DND-41 (cell line): ENCODE data around the gene LENG9.

Source experiments
- ATAC-seq: fragments of 200-7000 bp; cut with Tn5 transposase; 3 replicates; pipeline ENCODE4 v1.9.1; 2021; ENCODE audit warnings: low read depth; ENCODE audit not compliant: insufficient read depth
- DNase-seq: peaks from one replicate; pipeline ENCODE4 v3.0.0-alpha.2; 2020
- H2AFZ ChIP-seq: 2 replicates; pipeline ENCODE4 v1.6.0; 2012; ENCODE audit warnings: low read depth, low read length
- H3K27ac ChIP-seq: 2 replicates; pipeline ENCODE4 v1.5.1; 2012; ENCODE audit warnings: low read length, inconsistent platforms
- H3K27me3 ChIP-seq: fragments of 200-600 bp; sonication (generic); 2 replicates; pipeline ENCODE4 v1.6.0; 2012; ENCODE audit warnings: low read length, mild to moderate bottlenecking, inconsistent platforms; ENCODE audit not compliant: insufficient read depth, poor library complexity
- H3K36me3 ChIP-seq: 2 replicates; pipeline ENCODE4 v1.5.1; 2012; ENCODE audit warnings: low read length, inconsistent platforms; ENCODE audit not compliant: insufficient read depth
- H3K4me1 ChIP-seq: 2 replicates; pipeline ENCODE4 v1.5.1; 2012; ENCODE audit warnings: mild to moderate bottlenecking, low read length; ENCODE audit not compliant: insufficient read depth
- H3K4me2 ChIP-seq: 2 replicates; pipeline ENCODE4 v1.6.0; 2012; ENCODE audit warnings: mild to moderate bottlenecking, moderate library complexity, low read length, inconsistent platforms; ENCODE audit not compliant: insufficient read depth
- H3K4me3 ChIP-seq, 2 experiments: fragments of 200-600 bp in 1 of 2; shearing (Covaris generic) in 1 of 2; 2 replicates each; pipeline ENCODE4 v1.5.1; 2012 to 2016; ENCODE audit warnings: inconsistent platforms in 2 of 2, low read length in 2 of 2, mild to moderate bottlenecking in 2 of 2, low read depth in 1 of 2, moderate library complexity in 1 of 2
- H3K79me2 ChIP-seq: 2 replicates; pipeline ENCODE4 v1.6.0; 2012; ENCODE audit warnings: low read length, inconsistent platforms; ENCODE audit not compliant: insufficient read depth
- H3K9ac ChIP-seq: 2 replicates; pipeline ENCODE4 v1.6.0; 2012; ENCODE audit warnings: low read depth, mild to moderate bottlenecking, inconsistent platforms, low read length, moderate library complexity
- H3K9me3 ChIP-seq: 2 replicates; pipeline ENCODE4 v1.5.1; 2012; ENCODE audit warnings: low read length, moderate library complexity, mild to moderate bottlenecking, inconsistent platforms; ENCODE audit not compliant: insufficient read depth, severe bottlenecking
- H4K20me1 ChIP-seq: 2 replicates; pipeline ENCODE4 v1.6.0; 2012; ENCODE audit warnings: low read length; ENCODE audit not compliant: insufficient read depth
- EZH2 ChIP-seq: IDR thresholded peaks from 3 replicates; pipeline ENCODE4 v1.6.1; 2012; ENCODE audit warnings: borderline replicate concordance, low read depth, mild to moderate bottlenecking, moderate library complexity, low read length, inconsistent platforms; ENCODE audit not compliant: severe bottlenecking
- TF ChIP-seq, protein P1 (sequence below): IDR thresholded peaks from 2 replicates; pipeline ENCODE4 v1.5.1; 2012; ENCODE audit warnings: borderline replicate concordance, low read length, moderate library complexity, mild to moderate bottlenecking; ENCODE audit not compliant: poor library complexity, severe bottlenecking; ENCODE audit errors: extremely low read depth

The LENG9 gene

DNA sequence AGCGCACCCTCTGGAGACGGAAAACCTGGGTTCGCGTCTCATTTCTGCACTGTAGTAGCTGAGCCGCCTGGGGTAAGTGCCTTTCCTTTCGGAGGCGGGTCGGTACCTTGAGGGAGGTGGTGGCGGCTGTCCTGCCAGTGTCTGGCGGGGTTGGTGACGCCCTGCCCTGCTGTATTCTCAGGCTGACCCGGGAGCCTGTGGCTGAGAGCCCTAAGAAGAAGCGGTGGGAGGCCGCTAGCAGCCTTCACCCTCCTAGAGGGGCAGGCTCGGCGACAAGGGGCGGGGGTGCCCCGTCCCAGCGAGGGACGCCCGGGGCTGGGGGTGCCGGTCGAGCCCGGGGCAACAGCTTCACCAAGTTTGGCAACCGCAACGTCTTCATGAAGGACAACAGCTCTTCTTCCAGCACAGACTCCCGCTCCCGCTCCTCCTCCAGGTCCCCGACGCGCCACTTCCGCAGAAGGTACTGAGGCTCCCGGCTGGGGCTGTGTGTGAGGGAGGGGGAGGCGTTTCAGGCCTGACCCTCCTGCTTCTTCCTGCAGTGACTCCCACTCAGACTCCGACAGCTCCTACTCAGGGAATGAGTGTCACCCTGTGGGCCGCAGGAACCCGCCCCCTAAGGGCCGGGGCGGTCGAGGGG is 7.7 kb downstream of the LENG9 start:
- no peaks in the 10 kb centered on the region for H3K27me3 ChIP-seq
- peaks cover 60% of the 10 kb centered on the region for H3K79me2 ChIP-seq
- ATAC-seq: no peak
- peaks cover 98% of the 10 kb centered on the region for H3K36me3 ChIP-seq
- peaks cover 97% of the 10 kb centered on the region for H4K20me1 ChIP-seq
- H3K27ac ChIP-seq: no peak overlapping the region
- H3K9ac ChIP-seq: no peak overlapping the region
- H3K9me3 ChIP-seq: no peaks in the 10 kb centered on the region
- no peak overlapping the region for H3K4me2 ChIP-seq
- no peak overlapping the region for H3K4me3 ChIP-seq
- DNase-seq: no peak
- TF ChIP-seq EZH2: no peak
- TF ChIP-seq, protein P1, sequence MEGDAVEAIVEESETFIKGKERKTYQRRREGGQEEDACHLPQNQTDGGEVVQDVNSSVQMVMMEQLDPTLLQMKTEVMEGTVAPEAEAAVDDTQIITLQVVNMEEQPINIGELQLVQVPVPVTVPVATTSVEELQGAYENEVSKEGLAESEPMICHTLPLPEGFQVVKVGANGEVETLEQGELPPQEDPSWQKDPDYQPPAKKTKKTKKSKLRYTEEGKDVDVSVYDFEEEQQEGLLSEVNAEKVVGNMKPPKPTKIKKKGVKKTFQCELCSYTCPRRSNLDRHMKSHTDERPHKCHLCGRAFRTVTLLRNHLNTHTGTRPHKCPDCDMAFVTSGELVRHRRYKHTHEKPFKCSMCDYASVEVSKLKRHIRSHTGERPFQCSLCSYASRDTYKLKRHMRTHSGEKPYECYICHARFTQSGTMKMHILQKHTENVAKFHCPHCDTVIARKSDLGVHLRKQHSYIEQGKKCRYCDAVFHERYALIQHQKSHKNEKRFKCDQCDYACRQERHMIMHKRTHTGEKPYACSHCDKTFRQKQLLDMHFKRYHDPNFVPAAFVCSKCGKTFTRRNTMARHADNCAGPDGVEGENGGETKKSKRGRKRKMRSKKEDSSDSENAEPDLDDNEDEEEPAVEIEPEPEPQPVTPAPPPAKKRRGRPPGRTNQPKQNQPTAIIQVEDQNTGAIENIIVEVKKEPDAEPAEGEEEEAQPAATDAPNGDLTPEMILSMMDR: no peak
- H2AFZ ChIP-seq: no peak overlapping the region
- H3K4me1 ChIP-seq: peaks cover 17% of the 10 kb centered on the region

DNA sequence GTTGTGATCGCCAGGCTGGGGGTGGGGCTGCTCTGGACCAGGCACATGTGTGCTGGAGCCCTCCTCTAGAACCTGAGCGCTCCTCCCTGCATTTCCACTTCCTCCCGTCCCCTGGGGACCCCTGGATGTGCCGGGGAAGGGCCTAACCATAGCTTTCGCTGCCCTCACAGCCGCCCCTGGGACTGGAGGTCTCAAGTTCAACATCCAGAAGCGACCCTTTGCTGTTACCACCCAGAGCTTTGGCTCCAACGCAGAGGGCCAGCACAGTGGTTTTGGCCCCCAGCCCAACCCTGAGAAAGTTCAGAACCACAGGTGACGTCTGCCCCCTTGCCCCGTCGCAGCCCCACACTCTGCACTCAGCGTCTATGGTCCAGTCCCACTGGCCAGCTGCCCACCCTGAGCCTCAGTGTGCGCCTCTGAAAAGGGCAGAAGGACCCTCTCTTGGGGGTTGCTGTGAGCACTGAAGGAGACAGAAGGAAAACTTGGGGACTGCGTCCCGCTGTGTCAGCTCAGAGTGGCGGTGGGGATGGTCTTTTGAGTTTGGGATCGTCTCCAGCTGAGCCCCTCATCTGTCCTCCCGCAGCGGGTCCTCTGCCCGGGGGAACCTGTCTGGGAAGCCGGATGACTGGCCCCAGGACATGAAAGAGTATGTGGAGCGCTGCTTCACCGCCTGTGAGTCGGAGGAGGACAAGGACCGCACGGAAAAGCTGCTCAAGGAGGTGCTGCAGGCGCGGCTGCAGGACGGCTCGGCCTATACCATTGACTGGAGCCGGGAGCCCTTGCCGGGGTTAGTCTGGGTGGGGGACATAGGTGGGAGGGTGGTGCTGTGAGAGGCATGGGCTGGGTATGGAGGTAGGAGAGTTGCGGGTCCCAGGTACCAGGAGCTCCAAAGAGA is 8.6 kb downstream of the LENG9 start:
- Histone ChIP-seq H3K36me3 (peaks cover 99% of the 10 kb centered on the region), H3K9me3 (no peaks in the 10 kb centered on the region), H3K4me3 (no peak overlapping the region), H4K20me1 (peaks cover 100% of the 10 kb centered on the region), H3K4me2 (no peak overlapping the region), H3K27me3 (no peaks in the 10 kb centered on the region), H3K4me1 (peaks cover 26% of the 10 kb centered on the region), H2AFZ (no peak overlapping the region), H3K9ac (no peak overlapping the region), H3K79me2 (peaks cover 68% of the 10 kb centered on the region), H3K27ac (no peak overlapping the region)
- TF ChIP-seq, protein P1: no peak
- no peak for TF ChIP-seq EZH2
- DNase-seq: no peak
- no peak for ATAC-seq

DNA sequence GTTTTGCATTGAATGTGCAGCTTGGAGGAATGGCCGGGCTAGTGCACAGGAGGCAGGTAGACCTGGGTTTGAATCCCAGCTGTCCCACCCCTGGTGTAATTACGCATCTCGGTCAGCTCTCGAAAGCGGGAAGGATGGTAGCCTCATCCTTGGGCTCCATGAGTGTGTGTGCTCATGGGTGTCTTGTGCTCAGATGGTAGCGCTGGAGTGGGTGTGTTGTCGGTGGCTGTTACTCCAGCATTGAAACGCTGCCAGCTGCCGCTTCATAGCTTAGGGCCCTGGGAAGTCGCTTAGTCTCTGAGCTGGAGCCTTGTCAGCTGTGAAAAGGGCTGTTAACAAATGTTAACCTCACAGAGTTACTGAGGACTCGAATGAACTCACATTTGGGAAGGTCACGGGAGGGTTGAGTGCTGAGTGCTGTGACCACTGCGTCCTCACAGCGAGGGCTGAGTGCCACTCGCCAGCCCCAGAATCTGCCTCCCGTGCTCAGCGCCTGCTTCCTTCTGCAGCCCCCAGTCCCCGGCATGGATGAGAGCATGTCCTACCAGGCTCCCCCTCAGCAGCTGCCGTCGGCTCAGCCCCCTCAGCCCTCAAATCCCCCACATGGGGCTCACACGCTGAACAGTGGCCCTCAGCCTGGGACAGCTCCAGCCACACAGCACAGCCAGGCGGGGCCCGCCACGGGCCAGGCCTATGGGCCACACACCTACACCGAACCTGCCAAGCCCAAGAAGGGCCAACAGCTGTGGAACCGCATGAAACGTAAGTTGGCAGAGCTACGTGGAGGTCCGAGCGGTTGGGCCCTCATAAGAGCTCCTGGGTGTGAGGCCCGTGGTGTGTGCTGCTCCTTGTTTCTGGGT is 9.4 kb downstream of the LENG9 start:
- Histone ChIP-seq H3K4me3 (no peak overlapping the region), H3K27me3 (no peaks in the 10 kb centered on the region), H2AFZ (no peak overlapping the region), H3K27ac (no peak overlapping the region), H3K4me1 (peaks cover 30% of the 10 kb centered on the region), H3K4me2 (no peak overlapping the region), H3K36me3 (peaks cover 94% of the 10 kb centered on the region), H3K9me3 (no peaks in the 10 kb centered on the region), H3K9ac (no peak overlapping the region), H3K79me2 (peaks cover 72% of the 10 kb centered on the region), H4K20me1 (peaks cover 98% of the 10 kb centered on the region)
- DNase-seq (no peak), ATAC-seq (no peak)
- TF ChIP-seq, protein P1: no peak
- TF ChIP-seq EZH2: no peak
